GM12875 (cell line): ENCODE measurements around the gene SEC16A.

Experiments used
- H3K4me3 ChIP-seq: one replicate; pipeline ENCODE4 v1.5.1; 2011; ENCODE audit warnings: low read depth, low read length, control low read depth
- TF ChIP-seq, protein P1 (sequence below): IDR thresholded peaks from 2 replicates; pipeline ENCODE4 v1.5.1; 2011; ENCODE audit warnings: low read depth, mild to moderate bottlenecking, control low read depth, inconsistent platforms, low read length, moderate library complexity, borderline replicate concordance; ENCODE audit not compliant: insufficient read depth

Gene SEC16A

GRCh38 chr9:136392538-136393449, 90.0 kb downstream of the SEC16A start:
- TF ChIP-seq, protein P1, sequence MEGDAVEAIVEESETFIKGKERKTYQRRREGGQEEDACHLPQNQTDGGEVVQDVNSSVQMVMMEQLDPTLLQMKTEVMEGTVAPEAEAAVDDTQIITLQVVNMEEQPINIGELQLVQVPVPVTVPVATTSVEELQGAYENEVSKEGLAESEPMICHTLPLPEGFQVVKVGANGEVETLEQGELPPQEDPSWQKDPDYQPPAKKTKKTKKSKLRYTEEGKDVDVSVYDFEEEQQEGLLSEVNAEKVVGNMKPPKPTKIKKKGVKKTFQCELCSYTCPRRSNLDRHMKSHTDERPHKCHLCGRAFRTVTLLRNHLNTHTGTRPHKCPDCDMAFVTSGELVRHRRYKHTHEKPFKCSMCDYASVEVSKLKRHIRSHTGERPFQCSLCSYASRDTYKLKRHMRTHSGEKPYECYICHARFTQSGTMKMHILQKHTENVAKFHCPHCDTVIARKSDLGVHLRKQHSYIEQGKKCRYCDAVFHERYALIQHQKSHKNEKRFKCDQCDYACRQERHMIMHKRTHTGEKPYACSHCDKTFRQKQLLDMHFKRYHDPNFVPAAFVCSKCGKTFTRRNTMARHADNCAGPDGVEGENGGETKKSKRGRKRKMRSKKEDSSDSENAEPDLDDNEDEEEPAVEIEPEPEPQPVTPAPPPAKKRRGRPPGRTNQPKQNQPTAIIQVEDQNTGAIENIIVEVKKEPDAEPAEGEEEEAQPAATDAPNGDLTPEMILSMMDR = no peak
- no peak overlapping the region for H3K4me3 ChIP-seq

DNA sequence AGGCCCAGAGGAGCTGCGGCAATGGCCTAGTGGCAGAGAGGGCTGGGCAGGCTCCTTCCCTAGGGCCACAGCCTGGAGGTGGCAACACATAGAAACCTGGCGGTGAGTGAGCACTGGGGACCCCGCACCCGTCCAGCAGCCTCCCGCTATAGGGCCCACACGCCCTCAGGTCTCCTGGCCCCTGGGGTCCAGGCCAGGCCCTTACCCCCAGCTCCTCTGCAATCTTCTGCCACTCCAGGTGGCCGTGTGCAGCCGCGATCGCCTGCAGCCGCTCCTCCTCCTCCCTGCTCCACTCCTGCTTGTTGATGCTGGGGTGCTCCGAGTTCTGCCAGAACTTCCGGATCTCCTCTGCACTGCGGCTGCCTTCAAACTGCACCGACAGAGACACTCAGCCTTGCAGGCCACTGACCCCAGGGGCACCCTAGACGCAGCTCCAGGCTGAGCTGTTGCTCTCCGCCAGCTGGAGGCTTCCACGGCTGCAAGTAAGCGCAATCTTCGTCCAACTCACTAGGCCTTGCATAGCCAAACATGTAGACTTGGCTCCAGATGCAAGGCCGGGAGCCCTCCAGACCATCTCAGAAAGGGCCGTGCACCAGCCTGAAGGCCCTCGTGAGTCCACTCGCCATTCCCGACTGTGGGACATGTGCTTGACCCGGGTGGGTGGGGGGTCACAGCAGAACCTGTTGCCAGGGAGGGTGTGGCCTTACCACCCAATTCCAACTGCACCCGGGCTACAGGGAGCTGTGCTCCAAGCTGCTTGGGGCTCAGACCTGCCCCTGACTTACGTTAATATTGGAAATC, 90.9 kb downstream of the SEC16A start:
- TF ChIP-seq, protein P1 = no peak
- no peak overlapping the region for H3K4me3 ChIP-seq
